ENCODE measurements around the gene TFDP2. TPM values are rescaled to one million over a fixed set of nuclear protein-coding genes. Genes with fewer than 3 reads are reported as not detected.

TFDP2 gene
- total and polyA plus RNA-seq, 9 of the 15 experiments (the other 6 are each of a cell fraction or from before 2014, with no cell fraction given), result 95.6 to 179 (median 126) TPM

DNA sequence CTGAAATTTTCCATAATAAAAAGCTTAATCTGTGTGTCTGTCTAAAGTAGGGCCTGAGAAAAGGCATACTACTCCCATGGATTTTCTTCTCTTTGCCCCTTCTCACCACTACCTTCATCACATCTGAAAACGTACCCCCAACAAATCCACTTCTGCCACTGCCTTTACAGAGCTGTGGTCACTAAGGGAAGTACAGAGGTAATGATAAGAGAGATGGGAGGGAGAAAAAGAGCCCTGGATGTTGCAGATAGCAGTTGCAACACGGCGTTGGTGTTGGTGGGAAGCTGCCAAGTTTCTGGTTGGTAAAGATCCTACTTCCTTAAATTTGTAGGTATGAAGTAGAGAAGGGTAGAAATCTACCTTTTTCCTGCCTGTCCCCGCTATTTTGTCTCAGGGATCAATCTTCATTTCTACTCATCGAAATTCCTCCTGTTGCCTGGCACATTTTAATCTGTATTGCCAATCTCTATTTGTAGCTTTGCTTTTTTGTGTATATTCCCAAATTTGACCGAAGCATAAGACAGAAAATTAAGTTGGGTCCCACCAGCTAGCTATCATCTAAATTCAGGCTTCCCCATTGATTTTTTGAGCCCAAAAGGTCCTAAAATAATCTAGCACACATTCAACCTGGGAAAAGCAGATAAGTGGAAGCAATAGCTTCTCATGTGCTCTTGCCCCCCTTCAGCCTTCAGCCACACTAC, 102.9 kb downstream of the TFDP2 start (continued):
- TF ChIP-seq, protein P1, sequence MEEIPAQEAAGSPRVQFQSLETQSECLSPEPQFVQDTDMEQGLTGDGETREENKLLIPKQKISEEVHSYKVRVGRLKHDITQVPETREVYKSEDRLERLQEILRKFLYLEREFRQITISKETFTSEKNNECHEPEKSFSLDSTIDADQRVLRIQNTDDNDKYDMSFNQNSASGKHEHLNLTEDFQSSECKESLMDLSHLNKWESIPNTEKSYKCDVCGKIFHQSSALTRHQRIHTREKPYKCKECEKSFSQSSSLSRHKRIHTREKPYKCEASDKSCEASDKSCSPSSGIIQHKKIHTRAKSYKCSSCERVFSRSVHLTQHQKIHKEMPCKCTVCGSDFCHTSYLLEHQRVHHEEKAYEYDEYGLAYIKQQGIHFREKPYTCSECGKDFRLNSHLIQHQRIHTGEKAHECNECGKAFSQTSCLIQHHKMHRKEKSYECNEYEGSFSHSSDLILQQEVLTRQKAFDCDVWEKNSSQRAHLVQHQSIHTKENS (CRISPR knock-in tag; IDR thresholded peaks at IDR 0.05), result no peak
- TF ChIP-seq, protein P2, sequence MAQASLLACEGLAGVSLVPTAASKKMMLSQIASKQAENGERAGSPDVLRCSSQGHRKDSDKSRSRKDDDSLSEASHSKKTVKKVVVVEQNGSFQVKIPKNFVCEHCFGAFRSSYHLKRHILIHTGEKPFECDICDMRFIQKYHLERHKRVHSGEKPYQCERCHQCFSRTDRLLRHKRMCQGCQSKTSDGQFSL (CRISPR knock-in tag; IDR thresholded peaks at IDR 0.05), result no peak
- TF ChIP-seq, protein P2 (tag; IDR thresholded peaks at IDR 0.05), result no peak
- TF ChIP-seq PML (IDR thresholded peaks at IDR 0.05; ENCODE audit: low read length), result peak; percentile 96
- TF ChIP-seq, protein P3, sequence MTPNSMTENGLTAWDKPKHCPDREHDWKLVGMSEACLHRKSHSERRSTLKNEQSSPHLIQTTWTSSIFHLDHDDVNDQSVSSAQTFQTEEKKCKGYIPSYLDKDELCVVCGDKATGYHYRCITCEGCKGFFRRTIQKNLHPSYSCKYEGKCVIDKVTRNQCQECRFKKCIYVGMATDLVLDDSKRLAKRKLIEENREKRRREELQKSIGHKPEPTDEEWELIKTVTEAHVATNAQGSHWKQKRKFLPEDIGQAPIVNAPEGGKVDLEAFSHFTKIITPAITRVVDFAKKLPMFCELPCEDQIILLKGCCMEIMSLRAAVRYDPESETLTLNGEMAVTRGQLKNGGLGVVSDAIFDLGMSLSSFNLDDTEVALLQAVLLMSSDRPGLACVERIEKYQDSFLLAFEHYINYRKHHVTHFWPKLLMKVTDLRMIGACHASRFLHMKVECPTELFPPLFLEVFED (CRISPR knock-in tag; conservative IDR thresholded peaks at IDR 0.05), result peak; percentile 80
- TF ChIP-seq DIDO1 (tag; IDR thresholded peaks at IDR 0.05; ENCODE audit: low read depth), result peak; percentile 49; the same call in 1 of the 2 replicates
- TF ChIP-seq, protein P4, sequence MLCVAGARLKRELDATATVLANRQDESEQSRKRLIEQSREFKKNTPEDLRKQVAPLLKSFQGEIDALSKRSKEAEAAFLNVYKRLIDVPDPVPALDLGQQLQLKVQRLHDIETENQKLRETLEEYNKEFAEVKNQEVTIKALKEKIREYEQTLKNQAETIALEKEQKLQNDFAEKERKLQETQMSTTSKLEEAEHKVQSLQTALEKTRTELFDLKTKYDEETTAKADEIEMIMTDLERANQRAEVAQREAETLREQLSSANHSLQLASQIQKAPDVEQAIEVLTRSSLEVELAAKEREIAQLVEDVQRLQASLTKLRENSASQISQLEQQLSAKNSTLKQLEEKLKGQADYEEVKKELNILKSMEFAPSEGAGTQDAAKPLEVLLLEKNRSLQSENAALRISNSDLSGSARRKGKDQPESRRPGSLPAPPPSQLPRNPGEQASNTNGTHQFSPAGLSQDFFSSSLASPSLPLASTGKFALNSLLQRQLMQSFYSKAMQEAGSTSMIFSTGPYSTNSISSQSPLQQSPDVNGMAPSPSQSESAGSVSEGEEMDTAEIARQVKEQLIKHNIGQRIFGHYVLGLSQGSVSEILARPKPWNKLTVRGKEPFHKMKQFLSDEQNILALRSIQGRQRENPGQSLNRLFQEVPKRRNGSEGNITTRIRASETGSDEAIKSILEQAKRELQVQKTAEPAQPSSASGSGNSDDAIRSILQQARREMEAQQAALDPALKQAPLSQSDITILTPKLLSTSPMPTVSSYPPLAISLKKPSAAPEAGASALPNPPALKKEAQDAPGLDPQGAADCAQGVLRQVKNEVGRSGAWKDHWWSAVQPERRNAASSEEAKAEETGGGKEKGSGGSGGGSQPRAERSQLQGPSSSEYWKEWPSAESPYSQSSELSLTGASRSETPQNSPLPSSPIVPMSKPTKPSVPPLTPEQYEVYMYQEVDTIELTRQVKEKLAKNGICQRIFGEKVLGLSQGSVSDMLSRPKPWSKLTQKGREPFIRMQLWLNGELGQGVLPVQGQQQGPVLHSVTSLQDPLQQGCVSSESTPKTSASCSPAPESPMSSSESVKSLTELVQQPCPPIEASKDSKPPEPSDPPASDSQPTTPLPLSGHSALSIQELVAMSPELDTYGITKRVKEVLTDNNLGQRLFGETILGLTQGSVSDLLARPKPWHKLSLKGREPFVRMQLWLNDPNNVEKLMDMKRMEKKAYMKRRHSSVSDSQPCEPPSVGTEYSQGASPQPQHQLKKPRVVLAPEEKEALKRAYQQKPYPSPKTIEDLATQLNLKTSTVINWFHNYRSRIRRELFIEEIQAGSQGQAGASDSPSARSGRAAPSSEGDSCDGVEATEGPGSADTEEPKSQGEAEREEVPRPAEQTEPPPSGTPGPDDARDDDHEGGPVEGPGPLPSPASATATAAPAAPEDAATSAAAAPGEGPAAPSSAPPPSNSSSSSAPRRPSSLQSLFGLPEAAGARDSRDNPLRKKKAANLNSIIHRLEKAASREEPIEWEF (CRISPR knock-in tag; IDR thresholded peaks at IDR 0.05), result peak; percentile 55; the same call in 1 of the 2 replicates
- TF ChIP-seq NFIC (IDR thresholded peaks at IDR 0.05), result peak; percentile 98
- TF ChIP-seq POLR2AphosphoS5 (IDR thresholded peaks at IDR 0.05; ENCODE audit: control insufficient read depth, insufficient read depth, low read depth, low read length), result peak; percentile 92
- TF ChIP-seq HDAC3 (IDR thresholded peaks at IDR 0.05; ENCODE audit: borderline replicate concordance, partially characterized antibody), result peak; percentile 77
- TF ChIP-seq SMARCA4 (IDR thresholded peaks at IDR 0.05), result peak; percentile 99
- TF ChIP-seq BMI1 (IDR thresholded peaks at IDR 0.05; ENCODE audit: low read length), result no peak
- TF ChIP-seq, protein P5, sequence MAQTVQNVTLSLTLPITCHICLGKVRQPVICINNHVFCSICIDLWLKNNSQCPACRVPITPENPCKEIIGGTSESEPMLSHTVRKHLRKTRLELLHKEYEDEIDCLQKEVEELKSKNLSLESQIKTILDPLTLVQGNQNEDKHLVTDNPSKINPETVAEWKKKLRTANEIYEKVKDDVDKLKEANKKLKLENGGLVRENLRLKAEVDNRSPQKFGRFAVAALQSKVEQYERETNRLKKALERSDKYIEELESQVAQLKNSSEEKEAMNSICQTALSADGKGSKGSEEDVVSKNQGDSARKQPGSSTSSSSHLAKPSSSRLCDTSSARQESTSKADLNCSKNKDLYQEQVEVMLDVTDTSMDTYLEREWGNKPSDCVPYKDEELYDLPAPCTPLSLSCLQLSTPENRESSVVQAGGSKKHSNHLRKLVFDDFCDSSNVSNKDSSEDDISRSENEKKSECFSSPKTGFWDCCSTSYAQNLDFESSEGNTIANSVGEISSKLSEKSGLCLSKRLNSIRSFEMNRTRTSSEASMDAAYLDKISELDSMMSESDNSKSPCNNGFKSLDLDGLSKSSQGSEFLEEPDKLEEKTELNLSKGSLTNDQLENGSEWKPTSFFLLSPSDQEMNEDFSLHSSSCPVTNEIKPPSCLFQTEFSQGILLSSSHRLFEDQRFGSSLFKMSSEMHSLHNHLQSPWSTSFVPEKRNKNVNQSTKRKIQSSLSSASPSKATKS (CRISPR knock-in tag; IDR thresholded peaks at IDR 0.05), result no peak
- TF ChIP-seq CC2D1A (IDR thresholded peaks at IDR 0.05), result peak; percentile 96

Data from K562 (cell line).